NCI-H1930 (cell line): ENCODE data around the gene SKAP1.

Source experiments
- DNase-seq, 2 experiments: peaks; one replicate each; lab custom pipeline; 2025; lab: John Stamatoyannopoulos, UW

Gene SKAP1

DNA sequence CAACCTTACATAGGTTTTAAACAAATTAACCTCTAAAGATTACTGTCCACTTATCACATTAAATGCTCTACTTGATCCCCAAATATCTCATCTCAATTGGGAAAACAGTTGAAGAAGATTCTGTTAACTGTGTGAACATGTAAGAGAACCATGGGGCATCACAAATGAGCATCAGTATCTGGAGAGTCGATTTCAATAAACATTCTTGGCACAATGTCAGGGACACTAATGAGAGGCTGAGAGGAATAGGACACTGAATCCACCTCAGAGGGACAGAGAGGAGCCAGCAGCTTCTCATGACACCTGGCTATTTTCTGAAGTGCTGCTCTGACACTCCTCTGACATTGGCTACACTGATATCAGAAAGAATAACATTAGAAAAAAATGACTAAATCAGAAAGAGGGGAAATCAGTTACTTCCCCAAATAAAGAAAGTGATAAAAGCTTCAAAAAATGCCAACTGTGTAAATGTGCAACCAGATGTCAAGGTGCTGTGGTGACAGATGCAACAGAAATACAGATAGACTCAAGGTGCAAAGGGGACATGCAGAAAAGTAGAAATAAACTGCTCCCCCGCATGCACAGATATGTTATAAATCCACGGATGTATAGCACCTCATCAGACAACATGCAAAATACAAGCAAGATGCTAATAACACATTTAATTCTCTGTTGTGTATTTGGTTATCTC is 255.0 kb downstream of the SKAP1 start:
- DNase-seq: peak in 1 of 2 experiments; percentile 38

- no peak for DNase-seq
These were observed 256.6 kb downstream of the SKAP1 start for GRCh38 chr17:48173191-48173984.

DNA sequence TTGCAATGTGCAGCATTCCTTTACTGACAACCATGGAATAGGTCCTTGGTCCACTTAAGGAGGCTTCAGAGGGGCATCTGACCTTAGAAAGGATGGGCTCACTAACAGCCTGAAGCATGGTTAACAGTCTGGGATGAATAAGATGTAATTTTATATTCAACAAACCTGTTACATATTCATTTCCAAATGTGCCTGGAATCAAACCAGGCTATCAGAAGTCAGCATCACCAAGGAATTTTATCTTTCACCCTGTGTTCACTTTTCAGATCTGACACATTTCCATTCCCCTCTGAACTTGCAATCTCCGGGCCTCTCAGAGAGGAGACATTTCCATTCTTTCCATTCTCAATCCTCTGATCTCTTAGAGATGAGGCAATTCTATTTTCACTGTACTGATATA is 260.1 kb downstream of the SKAP1 start:
- DNase-seq: no peak

DNA sequence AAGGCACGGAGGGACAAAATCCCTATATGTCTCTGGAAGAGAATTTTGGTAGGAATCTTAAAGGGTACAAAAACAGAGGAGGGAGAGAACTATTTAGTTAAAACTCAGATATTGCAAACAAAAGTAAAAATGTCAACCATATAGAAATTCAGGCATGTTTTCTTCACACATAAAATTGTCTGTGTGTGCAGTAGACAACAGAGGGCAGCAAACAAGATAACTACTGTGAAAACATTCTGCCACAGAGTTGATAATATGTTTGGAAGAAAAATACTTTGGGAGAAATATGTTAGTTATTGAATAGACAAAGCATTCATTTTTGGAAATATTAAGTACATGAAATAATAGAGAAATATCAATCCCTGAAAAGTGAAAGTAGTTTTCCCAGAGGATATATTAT is 266.2 kb downstream of the SKAP1 start:
- DNase-seq: no peak

DNA sequence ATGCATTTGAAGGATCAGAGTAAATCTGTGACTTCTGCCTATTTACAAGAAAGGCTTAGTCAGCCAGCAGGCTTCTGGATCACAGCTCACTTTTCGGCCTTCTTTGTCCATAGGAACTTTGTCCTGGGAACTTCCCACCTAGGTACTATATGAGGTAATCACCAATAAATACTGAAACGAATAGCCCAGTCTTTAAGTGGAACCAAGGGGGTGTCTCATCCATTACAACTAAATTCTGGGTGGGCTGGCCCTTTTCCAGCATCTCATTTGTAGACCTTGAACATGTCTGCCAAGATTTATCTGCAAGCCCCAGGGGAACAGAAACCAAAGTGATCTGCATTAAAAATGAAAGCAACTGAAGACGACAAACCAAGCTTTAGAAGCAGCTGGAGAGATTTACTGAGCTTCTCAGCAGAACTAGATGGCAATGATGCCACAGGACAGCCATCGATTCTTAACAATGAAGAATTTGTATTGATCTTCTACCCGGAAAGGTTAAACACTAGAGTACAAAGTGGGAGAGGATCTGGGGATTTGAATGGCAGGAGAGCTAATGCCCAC is 267.0 kb downstream of the SKAP1 start:
- DNase-seq: no peak

DNA sequence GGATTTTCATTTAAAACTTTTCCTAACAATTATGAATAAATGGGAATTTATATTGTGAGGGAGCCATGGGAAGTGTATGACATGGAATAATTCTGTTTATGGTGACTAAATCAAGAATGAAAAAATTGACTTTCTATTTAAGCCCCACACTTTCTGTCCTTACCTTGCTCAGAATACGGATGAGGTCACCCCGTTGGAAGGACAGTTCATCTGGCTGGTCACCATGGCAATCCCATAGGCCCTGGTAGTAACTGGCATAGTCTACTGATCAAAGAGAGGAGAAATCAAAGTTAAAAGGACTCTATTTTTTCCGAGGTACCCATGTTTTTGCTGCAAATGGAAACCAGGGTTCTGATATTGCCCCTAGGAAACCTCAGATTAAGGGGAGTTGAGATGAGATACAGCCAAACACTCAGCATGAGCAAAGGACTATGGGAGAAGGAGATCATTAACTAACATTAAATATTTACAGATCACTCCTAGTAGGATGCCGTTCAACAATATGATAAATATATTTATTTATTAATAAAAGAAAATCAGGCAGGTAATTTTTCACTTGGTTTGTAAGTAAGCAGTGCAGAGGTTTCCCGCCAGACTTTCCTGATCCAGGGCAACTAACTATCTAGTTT is 267.6 kb downstream of the SKAP1 start:
- no peak for DNase-seq

DNA sequence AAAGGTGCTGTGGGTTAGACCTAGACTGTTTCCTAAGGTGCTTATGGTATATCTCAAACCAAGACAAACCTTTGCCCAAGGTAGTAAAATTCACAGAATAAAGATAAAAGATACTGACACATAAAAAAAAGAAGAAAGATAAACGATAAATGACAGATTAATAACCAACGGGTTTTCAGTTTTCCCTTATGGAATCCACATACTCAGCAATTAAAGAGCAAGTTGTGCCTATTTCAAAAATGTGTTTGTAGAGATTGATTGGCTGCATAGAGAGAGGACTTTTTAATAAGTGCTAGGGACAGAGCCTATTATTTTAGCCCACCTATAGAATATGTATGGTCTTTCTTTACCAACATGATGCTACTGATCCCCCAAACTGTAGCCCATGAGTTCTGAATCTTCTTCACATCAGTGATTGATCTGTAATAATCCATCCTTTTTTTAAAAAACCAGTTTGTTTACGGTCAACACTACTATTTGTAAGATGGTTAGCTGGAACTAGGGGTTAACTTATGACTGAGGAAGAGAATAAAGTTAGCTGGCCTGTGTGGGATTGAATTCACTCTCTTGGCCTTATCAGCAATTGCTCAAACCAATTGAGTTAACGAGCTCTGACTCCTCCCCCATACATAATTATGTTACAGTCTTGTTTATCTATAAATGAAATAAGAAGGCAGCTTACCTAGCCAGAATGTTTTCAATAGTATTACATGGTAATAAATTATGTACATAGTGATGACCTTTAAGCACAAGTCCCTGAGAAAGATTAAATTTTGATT is 268.7 kb downstream of the SKAP1 start:
- DNase-seq: no peak

GRCh38 chr17:48160177-48161081 is 269.6 kb downstream of the SKAP1 start:
- DNase-seq: peak; percentile 86

- DNase-seq: no peak
These were observed 270.8 kb downstream of the SKAP1 start for GRCh38 chr17:48159232-48159631.

DNA sequence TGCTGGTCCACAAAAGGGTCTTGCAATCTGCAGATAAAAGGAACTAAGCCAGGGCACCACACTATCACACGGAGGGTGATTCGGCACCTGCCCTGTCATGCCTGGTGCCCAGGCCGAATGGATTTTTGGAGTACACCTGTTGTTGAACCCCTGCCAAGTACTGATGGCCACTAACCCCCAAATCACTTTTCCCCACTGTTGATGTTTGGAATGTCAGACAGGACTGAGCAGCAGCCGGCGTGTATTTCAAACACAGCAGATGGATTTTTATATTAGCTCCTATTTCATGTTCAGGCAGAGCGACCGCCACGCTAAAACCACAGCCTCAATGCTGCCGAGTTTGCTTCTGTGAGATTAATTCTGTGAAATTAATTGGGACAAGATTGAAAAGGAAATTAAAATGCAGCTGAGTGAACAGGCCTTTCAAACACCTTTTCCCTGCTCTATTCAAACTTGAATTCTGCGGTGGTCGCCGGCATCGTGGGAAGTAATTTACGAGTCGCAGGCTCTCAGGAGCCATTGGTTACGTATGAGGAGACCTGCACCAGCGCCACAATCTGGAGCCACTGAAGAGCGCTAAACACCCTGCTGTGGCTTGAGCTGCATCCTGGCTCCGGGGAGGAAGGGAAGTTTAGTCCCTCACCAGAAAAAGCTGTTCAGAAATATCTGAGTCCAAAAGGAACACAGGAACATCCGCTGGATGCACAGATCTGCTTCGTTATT is 274.0 kb downstream of the SKAP1 start:
- DNase-seq: no peak

DNA sequence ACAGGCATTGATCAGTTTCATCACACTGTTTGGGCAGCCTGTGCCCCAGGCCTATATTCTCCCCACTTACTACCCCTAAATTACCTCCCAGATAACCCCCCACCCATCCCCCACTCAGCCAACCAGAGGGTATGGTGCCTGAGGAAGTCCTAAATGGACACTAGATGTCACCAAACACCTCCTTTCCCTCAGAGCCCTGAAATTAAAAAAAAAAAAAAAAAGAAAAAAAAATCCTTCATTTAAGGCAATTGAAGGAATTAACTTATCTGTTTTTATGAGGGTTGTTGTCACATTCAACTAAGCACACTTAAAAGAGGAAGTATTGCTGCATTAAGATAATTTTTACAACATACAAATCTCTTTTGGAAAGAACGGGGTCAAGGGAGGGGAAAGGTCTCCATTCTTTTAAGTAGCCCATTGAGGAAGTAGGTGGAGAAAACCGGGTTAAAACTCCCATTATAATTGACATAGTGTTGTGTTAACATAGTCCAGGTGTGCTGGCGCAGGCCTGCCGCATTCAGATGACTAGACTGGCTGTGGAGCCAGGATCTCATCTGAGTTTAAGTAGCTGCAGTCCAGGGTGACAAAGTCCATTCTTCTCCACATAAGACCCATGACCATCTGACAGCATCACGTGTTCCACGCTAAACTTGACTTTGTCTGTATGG is 276.2 kb downstream of the SKAP1 start:
- DNase-seq: peak; percentile 33 to 43

DNA sequence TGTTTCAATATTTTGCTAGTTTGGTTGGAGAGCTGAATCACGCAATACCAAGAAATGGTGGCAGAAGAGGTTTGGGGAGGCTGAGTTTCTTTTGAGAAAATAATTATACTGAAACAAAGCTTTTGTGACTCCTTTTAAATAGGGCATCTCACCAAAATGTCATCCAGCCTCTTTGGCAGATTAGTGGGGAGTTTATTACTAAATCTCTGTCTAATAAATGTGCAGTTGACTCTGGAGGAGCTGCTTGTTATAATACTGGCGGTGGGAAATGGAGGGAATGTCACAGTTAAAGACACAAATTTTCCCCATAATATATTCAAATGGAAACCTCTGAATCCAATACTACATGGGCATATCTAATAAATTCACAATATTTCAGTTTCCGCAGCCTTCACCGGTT is 277.7 kb downstream of the SKAP1 start:
- no peak for DNase-seq

- no peak for DNase-seq
These were observed 278.8 kb downstream of the SKAP1 start for GRCh38 chr17:48151220-48151619.

GRCh38 chr17:48150597-48151001 is 279.4 kb downstream of the SKAP1 start:
- no peak for DNase-seq

DNA sequence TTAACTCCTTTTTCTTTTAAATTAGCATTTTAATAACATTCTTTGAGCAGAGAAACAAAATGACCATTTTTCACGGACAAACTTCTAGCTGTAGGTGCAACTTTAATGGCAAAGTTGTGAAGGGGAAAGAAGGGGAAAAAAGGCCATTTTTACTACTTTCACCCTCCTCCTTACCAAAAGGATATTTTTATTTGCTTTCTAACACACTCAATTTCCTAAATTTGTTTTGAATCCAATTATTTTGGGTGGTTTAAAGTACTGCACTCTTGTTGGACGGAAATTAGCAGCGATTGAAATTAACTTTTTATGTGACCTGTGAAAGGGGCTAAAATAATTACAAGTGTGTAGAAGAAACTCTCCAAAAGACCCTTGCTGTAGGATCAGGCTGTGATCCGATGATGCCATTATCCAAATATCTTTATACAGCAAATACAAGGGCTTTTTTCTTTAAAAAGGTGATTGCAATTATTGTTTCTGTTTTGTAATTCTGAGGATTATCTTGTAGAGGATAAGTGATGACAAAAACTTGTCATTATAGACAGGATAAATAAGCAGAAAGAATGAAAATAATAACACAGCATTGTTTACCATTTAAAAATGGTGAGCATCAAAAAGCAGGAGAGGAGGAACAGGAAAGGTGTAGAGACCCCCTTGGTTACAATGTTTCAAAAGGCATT is 280.1 kb downstream of the SKAP1 start:
- DNase-seq: peak; percentile 47 to 77

GRCh38 chr17:48148854-48149786 is 280.9 kb downstream of the SKAP1 start:
- DNase-seq: peak; percentile 94 to 96

- no peak for DNase-seq
These were observed 281.8 kb downstream of the SKAP1 start for GRCh38 chr17:48148029-48148770.
